ENCODE data around the gene CYP1A2. TPM values are rescaled to one million over a fixed set of nuclear protein-coding genes. Genes with fewer than 3 reads are reported as not detected.
A peak's percentile ranks its signal among the peaks of the same experiment; 100 is the strongest.

CYP1A2 gene
- total and polyA plus RNA-seq, 2 of the 13 experiments (the other 11 are each of a cell fraction or from before 2014, with no cell fraction given), result 0.07 TPM; not detected in 1

DNA sequence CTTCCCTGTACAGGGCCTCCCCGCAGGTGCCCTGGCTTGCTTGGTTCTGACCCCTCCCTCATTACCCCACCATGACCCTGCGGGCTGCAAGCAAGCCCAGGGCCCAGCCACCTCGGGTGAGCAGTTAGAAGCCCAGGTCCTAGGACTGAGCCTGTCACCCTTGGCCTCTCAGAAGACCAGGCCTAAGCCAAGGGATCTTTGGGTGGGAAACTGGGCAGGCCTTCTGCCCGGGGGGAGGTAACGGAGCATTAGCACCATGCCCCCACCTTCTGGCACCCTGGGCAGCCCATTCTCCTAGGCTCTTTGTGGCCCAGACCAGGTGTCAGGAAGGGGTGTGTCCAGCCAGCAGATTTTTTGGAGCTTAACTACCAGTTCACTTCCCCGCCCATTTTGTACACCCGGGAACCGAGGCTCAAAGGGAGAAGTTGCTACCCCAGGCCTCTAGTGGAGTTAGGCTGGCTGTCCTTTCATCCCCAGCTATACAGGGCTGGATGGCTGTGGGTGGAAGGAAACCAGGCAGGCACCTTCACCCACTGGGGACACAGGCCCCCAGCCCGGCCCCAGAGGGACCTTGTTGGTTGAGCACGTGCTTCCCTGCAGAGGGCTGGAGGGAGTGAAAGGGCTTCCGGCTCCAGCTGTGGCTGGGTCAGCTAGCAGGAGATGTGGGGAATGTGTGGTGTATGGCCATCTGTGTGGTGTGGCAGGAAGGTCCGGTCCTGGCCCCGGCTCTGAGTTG lies 34.6 kb downstream of the CYP1A2 start (continued):
- TF ChIP-seq ZMYM4 (CRISPR knock-in tag; IDR thresholded peaks at IDR 0.05) (0 out of 2 replicates have a peak, but pooled peaks have one; percentile 15), STAG1 (CRISPR knock-in tag; IDR thresholded peaks at IDR 0.05) (0 out of 2 replicates have a peak, but pooled peaks have one; percentile 2), ZNF652 (CRISPR knock-in tag; IDR thresholded peaks at IDR 0.05; ENCODE audit: borderline replicate concordance, low read depth) (no peak), CEBPG (CRISPR knock-in tag; IDR thresholded peaks at IDR 0.05) (no peak), DMAP1 (CRISPR knock-in tag; IDR thresholded peaks at IDR 0.05) (peak; percentile 54; the same call in 1 of the 2 replicates), ONECUT2 (CRISPR knock-in tag; IDR thresholded peaks at IDR 0.05) (no peak), ZNF777 (CRISPR knock-in tag; IDR thresholded peaks at IDR 0.05) (0 out of 2 replicates have a peak, but pooled peaks have one; percentile 3), ZBTB3 (CRISPR knock-in tag; IDR thresholded peaks at IDR 0.05; ENCODE audit: borderline replicate concordance, low read depth) (no peak)
- TF ChIP-seq, protein P1, sequence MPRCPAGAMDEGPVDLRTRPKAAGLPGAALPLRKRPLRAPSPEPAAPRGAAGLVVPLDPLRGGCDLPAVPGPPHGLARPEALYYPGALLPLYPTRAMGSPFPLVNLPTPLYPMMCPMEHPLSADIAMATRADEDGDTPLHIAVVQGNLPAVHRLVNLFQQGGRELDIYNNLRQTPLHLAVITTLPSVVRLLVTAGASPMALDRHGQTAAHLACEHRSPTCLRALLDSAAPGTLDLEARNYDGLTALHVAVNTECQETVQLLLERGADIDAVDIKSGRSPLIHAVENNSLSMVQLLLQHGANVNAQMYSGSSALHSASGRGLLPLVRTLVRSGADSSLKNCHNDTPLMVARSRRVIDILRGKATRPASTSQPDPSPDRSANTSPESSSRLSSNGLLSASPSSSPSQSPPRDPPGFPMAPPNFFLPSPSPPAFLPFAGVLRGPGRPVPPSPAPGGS (CRISPR knock-in tag; IDR thresholded peaks at IDR 0.05), result peak; percentile 8; the same call in 1 of the 2 replicates
- TF ChIP-seq, protein P2, sequence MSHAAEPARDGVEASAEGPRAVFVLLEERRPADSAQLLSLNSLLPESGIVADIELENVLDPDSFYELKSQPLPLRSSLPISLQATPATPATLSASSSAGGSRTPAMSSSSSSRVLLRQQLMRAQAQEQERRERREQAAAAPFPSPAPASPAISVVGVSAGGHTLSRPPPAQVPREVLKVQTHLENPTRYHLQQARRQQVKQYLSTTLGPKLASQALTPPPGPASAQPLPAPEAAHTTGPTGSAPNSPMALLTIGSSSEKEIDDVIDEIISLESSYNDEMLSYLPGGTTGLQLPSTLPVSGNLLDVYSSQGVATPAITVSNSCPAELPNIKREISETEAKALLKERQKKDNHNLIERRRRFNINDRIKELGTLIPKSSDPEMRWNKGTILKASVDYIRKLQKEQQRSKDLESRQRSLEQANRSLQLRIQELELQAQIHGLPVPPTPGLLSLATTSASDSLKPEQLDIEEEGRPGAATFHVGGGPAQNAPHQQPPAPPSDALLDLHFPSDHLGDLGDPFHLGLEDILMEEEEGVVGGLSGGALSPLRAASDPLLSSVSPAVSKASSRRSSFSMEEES (CRISPR knock-in tag; IDR thresholded peaks at IDR 0.05), result peak; percentile 51; the same call in 1 of the 2 replicates
- TF ChIP-seq, protein P3, sequence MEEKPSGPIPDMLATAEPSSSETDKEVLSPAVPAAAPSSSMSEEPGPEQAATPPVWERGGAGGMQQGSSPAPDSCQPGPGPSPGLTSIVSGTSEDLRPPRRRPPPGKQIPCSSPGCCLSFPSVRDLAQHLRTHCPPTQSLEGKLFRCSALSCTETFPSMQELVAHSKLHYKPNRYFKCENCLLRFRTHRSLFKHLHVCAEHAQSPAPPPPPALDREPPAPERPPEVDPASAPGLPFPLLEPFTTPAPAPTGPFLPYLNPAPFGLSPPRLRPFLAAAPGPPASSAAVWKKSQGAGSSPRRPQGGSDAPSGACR (CRISPR knock-in tag; IDR thresholded peaks at IDR 0.05), result 0 out of 2 replicates have a peak, but pooled peaks have one; percentile 52
- TF ChIP-seq, protein P4, sequence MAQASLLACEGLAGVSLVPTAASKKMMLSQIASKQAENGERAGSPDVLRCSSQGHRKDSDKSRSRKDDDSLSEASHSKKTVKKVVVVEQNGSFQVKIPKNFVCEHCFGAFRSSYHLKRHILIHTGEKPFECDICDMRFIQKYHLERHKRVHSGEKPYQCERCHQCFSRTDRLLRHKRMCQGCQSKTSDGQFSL (CRISPR knock-in tag; IDR thresholded peaks at IDR 0.05), result no peak
- TF ChIP-seq, protein P5, sequence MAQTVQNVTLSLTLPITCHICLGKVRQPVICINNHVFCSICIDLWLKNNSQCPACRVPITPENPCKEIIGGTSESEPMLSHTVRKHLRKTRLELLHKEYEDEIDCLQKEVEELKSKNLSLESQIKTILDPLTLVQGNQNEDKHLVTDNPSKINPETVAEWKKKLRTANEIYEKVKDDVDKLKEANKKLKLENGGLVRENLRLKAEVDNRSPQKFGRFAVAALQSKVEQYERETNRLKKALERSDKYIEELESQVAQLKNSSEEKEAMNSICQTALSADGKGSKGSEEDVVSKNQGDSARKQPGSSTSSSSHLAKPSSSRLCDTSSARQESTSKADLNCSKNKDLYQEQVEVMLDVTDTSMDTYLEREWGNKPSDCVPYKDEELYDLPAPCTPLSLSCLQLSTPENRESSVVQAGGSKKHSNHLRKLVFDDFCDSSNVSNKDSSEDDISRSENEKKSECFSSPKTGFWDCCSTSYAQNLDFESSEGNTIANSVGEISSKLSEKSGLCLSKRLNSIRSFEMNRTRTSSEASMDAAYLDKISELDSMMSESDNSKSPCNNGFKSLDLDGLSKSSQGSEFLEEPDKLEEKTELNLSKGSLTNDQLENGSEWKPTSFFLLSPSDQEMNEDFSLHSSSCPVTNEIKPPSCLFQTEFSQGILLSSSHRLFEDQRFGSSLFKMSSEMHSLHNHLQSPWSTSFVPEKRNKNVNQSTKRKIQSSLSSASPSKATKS (CRISPR knock-in tag; IDR thresholded peaks at IDR 0.05), result no peak
- TF ChIP-seq, protein P6, sequence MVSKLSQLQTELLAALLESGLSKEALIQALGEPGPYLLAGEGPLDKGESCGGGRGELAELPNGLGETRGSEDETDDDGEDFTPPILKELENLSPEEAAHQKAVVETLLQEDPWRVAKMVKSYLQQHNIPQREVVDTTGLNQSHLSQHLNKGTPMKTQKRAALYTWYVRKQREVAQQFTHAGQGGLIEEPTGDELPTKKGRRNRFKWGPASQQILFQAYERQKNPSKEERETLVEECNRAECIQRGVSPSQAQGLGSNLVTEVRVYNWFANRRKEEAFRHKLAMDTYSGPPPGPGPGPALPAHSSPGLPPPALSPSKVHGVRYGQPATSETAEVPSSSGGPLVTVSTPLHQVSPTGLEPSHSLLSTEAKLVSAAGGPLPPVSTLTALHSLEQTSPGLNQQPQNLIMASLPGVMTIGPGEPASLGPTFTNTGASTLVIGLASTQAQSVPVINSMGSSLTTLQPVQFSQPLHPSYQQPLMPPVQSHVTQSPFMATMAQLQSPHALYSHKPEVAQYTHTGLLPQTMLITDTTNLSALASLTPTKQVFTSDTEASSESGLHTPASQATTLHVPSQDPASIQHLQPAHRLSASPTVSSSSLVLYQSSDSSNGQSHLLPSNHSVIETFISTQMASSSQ (IDR thresholded peaks at IDR 0.05; ENCODE audit: low read depth), result no peak
- TF ChIP-seq, protein P6 (CRISPR knock-in tag; IDR thresholded peaks at IDR 0.05; ENCODE audit: borderline replicate concordance), result 0 out of 2 replicates have a peak, but pooled peaks have one; percentile 10
